Neural progenitor cell (in vitro differentiated cells): ENCODE results near the gene KLC3.
"Not testable (repeated sequence)": the region's sequence is repeated elsewhere in the genome, so short reads cannot be mapped to it uniquely, and the experiment has no call there.

Experiments
- CTCF ChIP-seq: fragments of 200-600 bp; sonication (generic); IDR thresholded peaks from 2 replicates; pipeline ENCODE4 v1.5.1; 2017; ENCODE audit warnings: antibody characterized with exemption, mild to moderate bottlenecking
- EZH2 ChIP-seq: fragments of 200-600 bp; sonication (generic); IDR thresholded peaks from 2 replicates; pipeline ENCODE4 v1.6.1; 2017; ENCODE audit warnings: antibody characterized with exemption, mild to moderate bottlenecking, moderate library complexity
- EZH2phosphoT487 ChIP-seq: fragments of 200-600 bp; sonication (generic); IDR thresholded peaks from 2 replicates; pipeline ENCODE4 v1.6.1; 2017; ENCODE audit warnings: antibody characterized with exemption

- TF ChIP-seq CTCF, EZH2, EZH2phosphoT487: not testable (repeated sequence)
Measured at GRCh38 chr19:45334881-45335280, 5.7 kb upstream of the KLC3 start.
